HFFc6 (cell line): ENCODE measurements around the gene GGACT. TPM values are rescaled to one million over a fixed set of nuclear protein-coding genes. Genes with fewer than 3 reads are reported as not detected.

ENCODE experiments used
- DNase-seq: peaks from one replicate; pipeline ENCODE4 v3.0.0-alpha.2; 2018
- H3K27ac Mint-ChIP-seq: 2 replicates; pipeline ENCODE4 v1.8.0; 2020; ENCODE audit warnings: mild to moderate bottlenecking, mixed read lengths
- H3K27me3 Mint-ChIP-seq: 2 replicates; pipeline ENCODE4 v1.8.0; 2021; ENCODE audit warnings: mild to moderate bottlenecking, moderate library complexity, mixed read lengths; ENCODE audit not compliant: insufficient read depth
- H3K36me3 Mint-ChIP-seq: 2 replicates; pipeline ENCODE4 v1.8.0; 2021; ENCODE audit warnings: low read depth, mixed read lengths
- H3K4me1 Mint-ChIP-seq: 2 replicates; pipeline ENCODE4 v1.8.0; 2020; ENCODE audit warnings: low read depth, mixed read lengths
- H3K4me3 Mint-ChIP-seq: 2 replicates; pipeline ENCODE4 v1.8.0; 2020; ENCODE audit warnings: mild to moderate bottlenecking, moderate library complexity, mixed read lengths
- H3K9me3 Mint-ChIP-seq: 2 replicates; pipeline ENCODE4 v1.8.0; 2020; ENCODE audit warnings: mild to moderate bottlenecking, mixed read lengths
- total RNA-seq, 6 experiments: library from RNA; stranded (reverse); fragmentation: NEBNext Ultra II Directional; extraction: Animal tissue kit (Norgen Biotek cat#: 25700); gene quantifications; 2 replicates in 1 of 6; 3 replicates in 5 of 6; pipeline ENCODE4 v1.2.3, GENCODE V29; 2021
- TF ChIP-seq, protein P1 (sequence below): fragments of 200-600 bp; sonication (generic); IDR thresholded peaks from 2 replicates; pipeline ENCODE4 v1.5.0; 2021; ENCODE audit warnings: antibody characterized with exemption, mild to moderate bottlenecking

The GGACT gene
- total RNA-seq, 6 experiments from 2014 or later = 0.99 to 3.0 (median 1.8) TPM

GRCh38 chr13:100537951-100538462 lies 50.6 kb downstream of the GGACT start:
- Mint-ChIP-seq H3K27ac (no peak overlapping the region), H3K9me3 (no peaks in the 10 kb centered on the region), H3K27me3 (peaks cover 4% of the 10 kb centered on the region), H3K4me3 (no peak overlapping the region), H3K4me1 (peaks cover 6% of the 10 kb centered on the region), H3K36me3 (peaks cover 5% of the 10 kb centered on the region; the same call in 1 of the 2 replicates)
- DNase-seq = no peak
- TF ChIP-seq, protein P1, sequence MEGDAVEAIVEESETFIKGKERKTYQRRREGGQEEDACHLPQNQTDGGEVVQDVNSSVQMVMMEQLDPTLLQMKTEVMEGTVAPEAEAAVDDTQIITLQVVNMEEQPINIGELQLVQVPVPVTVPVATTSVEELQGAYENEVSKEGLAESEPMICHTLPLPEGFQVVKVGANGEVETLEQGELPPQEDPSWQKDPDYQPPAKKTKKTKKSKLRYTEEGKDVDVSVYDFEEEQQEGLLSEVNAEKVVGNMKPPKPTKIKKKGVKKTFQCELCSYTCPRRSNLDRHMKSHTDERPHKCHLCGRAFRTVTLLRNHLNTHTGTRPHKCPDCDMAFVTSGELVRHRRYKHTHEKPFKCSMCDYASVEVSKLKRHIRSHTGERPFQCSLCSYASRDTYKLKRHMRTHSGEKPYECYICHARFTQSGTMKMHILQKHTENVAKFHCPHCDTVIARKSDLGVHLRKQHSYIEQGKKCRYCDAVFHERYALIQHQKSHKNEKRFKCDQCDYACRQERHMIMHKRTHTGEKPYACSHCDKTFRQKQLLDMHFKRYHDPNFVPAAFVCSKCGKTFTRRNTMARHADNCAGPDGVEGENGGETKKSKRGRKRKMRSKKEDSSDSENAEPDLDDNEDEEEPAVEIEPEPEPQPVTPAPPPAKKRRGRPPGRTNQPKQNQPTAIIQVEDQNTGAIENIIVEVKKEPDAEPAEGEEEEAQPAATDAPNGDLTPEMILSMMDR = no peak

DNA sequence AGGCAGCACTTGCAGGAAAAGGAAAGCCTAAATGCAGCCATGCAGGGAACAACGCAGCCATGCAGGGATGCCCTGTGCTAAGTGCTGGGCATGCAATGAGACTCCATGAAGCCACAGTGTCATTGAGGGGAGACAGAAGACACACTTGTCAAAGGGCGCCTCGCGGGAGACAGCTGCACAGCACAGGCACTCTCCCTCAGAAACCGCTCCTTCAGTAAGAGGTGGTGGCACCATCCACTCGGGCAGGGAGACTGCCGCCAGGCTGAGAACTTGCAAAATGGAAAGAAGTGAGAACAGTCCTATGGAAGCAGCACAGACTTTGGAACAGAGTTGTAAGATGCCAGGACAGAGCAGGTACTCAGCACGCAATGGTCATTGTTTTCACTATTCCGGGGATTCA lies 51.1 kb downstream of the GGACT start:
- DNase-seq = no peak
- H3K4me3 Mint-ChIP-seq = no peak overlapping the region
- no peak overlapping the region for H3K27ac Mint-ChIP-seq
- peaks cover 6% of the 10 kb centered on the region for H3K4me1 Mint-ChIP-seq
- no peaks in the 10 kb centered on the region for H3K9me3 Mint-ChIP-seq
- TF ChIP-seq, protein P1 = no peak
- peaks cover 5% of the 10 kb centered on the region; the same call in 1 of the 2 replicates for H3K36me3 Mint-ChIP-seq
- peaks cover 4% of the 10 kb centered on the region for H3K27me3 Mint-ChIP-seq

DNA sequence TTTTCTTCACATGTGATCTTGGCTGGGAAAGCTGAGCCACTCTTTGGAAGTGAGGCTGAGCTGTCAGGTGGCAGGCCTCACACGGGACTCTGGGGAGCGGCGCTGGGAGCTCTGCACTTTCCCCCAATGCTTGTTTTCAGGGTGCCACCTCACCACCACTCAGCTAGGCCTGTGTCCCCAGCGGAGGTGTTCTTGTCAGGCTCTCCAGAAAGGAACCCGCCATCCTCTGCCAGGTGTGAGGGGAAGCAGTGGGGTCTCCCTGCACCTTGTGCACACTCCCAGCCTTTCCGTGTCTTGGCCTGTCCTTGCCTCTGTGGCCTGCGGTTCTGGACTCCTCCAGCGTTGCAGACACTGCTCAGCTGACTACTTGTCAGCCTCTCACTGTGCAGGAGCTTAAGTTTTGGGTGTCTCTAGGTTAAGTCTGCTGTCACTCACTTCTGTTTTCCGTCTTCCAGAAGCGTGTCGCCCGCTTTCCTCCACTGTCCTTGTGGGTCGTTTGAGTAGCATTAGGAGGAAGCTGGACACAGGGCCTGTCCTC lies 51.9 kb downstream of the GGACT start:
- H3K27ac Mint-ChIP-seq = no peak overlapping the region
- TF ChIP-seq, protein P1 = no peak

DNA sequence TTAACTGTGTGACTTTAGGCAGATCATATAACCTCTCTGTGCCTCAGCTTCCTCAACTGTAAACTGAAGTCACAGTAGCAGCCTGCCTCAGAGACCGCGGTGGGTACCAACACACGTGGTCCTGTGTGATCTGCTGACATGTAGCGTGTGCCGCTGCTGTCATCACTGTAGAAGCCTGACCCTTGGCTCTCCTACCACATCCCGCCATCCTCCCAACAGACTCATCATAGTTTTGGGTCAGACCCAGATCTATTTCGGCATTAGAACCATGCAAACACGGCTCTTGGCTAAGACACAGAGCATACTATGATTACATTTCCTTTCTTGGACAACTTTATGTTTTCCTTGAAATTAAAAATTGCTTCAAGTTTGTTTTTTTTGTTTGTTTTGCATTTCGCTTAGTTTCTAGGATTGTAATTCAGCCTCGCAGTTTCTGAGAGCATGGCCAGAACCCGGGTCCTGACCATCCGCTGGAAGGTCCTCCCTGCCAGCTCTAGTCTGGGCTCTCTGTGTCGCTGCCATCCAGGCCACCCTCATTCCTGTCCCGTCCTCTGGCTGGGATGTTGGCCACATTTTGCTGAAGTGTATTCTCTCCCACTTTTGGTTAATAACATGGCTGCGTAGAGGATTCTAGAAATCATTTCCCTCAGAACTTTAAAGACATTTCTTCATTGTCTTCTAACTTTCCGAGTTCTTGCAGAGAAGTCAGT lies 53.0 kb downstream of the GGACT start:
- DNase-seq = no peak
- TF ChIP-seq, protein P1 = no peak
- Mint-ChIP-seq H3K36me3 (peaks cover 3% of the 10 kb centered on the region; the same call in 1 of the 2 replicates), H3K4me1 (peaks cover 6% of the 10 kb centered on the region), H3K27ac (no peak overlapping the region), H3K4me3 (no peak overlapping the region), H3K9me3 (no peaks in the 10 kb centered on the region), H3K27me3 (peaks cover 5% of the 10 kb centered on the region)

More for the DNA sequence above, 51.9 kb downstream of the GGACT start:
- H3K9me3 Mint-ChIP-seq = no peaks in the 10 kb centered on the region
- peaks cover 6% of the 10 kb centered on the region for H3K4me1 Mint-ChIP-seq
- peaks cover 4% of the 10 kb centered on the region for H3K27me3 Mint-ChIP-seq
- H3K36me3 Mint-ChIP-seq = peaks cover 5% of the 10 kb centered on the region; the same call in 1 of the 2 replicates
- no peak for DNase-seq
- no peak overlapping the region for H3K4me3 Mint-ChIP-seq

DNA sequence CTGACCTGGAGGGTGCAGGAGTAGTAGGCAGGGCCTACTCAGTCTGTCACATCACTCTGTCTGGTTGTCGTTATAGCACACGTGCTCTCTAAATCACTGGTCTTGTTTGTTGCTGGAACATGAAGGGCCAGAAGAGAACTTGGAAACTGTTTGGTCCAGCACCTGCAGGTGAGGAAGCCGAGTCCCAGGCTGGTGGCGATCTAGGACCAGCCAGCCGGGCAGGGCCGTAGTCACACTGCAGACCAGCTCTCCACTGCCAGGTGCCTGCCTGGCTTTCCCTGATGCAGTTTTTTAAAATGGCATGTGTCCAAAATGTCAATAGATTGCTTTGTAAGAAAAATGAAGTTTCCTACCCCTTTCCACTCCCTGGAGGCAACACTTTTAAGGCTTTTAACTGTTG lies 53.7 kb downstream of the GGACT start:
- Mint-ChIP-seq H3K36me3 (peaks cover 3% of the 10 kb centered on the region), H3K9me3 (no peaks in the 10 kb centered on the region), H3K4me1 (peaks cover 7% of the 10 kb centered on the region; the same call in 1 of the 2 replicates), H3K27ac (no peak overlapping the region), H3K4me3 (no peak overlapping the region), H3K27me3 (peaks cover 5% of the 10 kb centered on the region)
- TF ChIP-seq, protein P1 = no peak
- DNase-seq = no peak
